K562 (cell line): ENCODE measurements around the gene CGB8. TPM values are rescaled to one million over a fixed set of nuclear protein-coding genes. Genes with fewer than 3 reads are reported as not detected.

ENCODE experiments used
- ATF3 ChIP-seq, 2 experiments: fragments of 450-650 bp in 1 of 2; sonication (generic) in 1 of 2; formaldehyde crosslinking in 1 of 2; IDR thresholded peaks in 1 of 2; conservative IDR thresholded peaks in 1 of 2; 2 replicates each; pipeline versions ENCODE4 v1.6.1 to v1.8.1; 2016 to 2023; ENCODE audit warnings: mild to moderate bottlenecking in 2 of 2, moderate library complexity in 2 of 2, inconsistent platforms in 1 of 2, missing genetic modification reagents in 1 of 2
- GABPB2 ChIP-seq: fragments of 250-450 bp; sonication (Bioruptor Pico); conservative IDR thresholded peaks from 2 replicates; pipeline ENCODE4 v1.5.1; 2021; ENCODE audit warnings: mild to moderate bottlenecking
- HBP1 ChIP-seq: fragments of 450-650 bp; formaldehyde crosslinking; IDR thresholded peaks from 2 replicates; pipeline ENCODE4 v1.4.0; 2022; ENCODE audit warnings: missing genetic modification characterization
- IRF9 ChIP-seq: fragments of 450-650 bp; IDR thresholded peaks from 2 replicates; pipeline ENCODE4 v1.6.1; 2016; ENCODE audit warnings: missing biosample characterization, missing genetic modification characterization
- KDM1A ChIP-seq, 2 experiments: fragments of 450-650 bp; IDR thresholded peaks; 2 replicates each; pipeline ENCODE4 v1.6.1; 2016; ENCODE audit warnings: mild to moderate bottlenecking in 2 of 2
- NFYB ChIP-seq: IDR thresholded peaks from 2 replicates; pipeline ENCODE4 v1.6.1; 2011; ENCODE audit warnings: mild to moderate bottlenecking, moderate library complexity; ENCODE audit not compliant: insufficient read length; ENCODE audit errors: extremely low read depth
- OTX1 ChIP-seq: fragments of 450-650 bp; formaldehyde crosslinking; IDR thresholded peaks from 2 replicates; pipeline ENCODE4 v1.4.0; 2022; ENCODE audit warnings: mild to moderate bottlenecking
- PKNOX1 ChIP-seq: fragments of 450-650 bp; IDR thresholded peaks from 2 replicates; pipeline ENCODE4 v1.6.1; 2016
- POLR2A ChIP-seq: fragments of 450-650 bp; conservative IDR thresholded peaks from 2 replicates; pipeline ENCODE4 v1.6.1; 2016
- POLR3G ChIP-seq: IDR thresholded peaks from 2 replicates; pipeline ENCODE4 v1.6.1; 2011; ENCODE audit not compliant: insufficient read length, insufficient replicate concordance; ENCODE audit errors: extremely low read depth
- PTBP1 ChIP-seq: fragments of 200-400 bp; formaldehyde crosslinking; IDR thresholded peaks from 2 replicates; pipeline ENCODE4 v1.6.1; 2017; ENCODE audit warnings: low read depth, low read length
- TAF9B ChIP-seq: fragments of 450-650 bp; IDR thresholded peaks from 2 replicates; pipeline ENCODE4 v1.6.1; 2018; ENCODE audit warnings: mild to moderate bottlenecking; ENCODE audit not compliant: partially characterized antibody
- TFE3 ChIP-seq: fragments of 450-650 bp; formaldehyde crosslinking; IDR thresholded peaks from 2 replicates; pipeline ENCODE4 v1.4.0; 2020; ENCODE audit warnings: mild to moderate bottlenecking, mixed read lengths
- YBX1 ChIP-seq: fragments of 450-650 bp; IDR thresholded peaks from 2 replicates; pipeline ENCODE4 v1.7.1; 2016; ENCODE audit warnings: mild to moderate bottlenecking
- ZBTB7A ChIP-seq: IDR thresholded peaks from 2 replicates; pipeline ENCODE4 v1.6.1; 2011; ENCODE audit warnings: low read depth, mild to moderate bottlenecking, low read length, moderate library complexity, borderline replicate concordance; ENCODE audit not compliant: control insufficient read depth
- ZEB2 ChIP-seq: fragments of 450-650 bp; IDR thresholded peaks from 2 replicates; pipeline ENCODE4 v1.6.1; 2016
- ZNF124 ChIP-seq: sonication (generic); formaldehyde crosslinking; IDR thresholded peaks from 2 replicates; pipeline ENCODE4 v1.8.1; 2022; ENCODE audit warnings: missing genetic modification reagents
- ZNF263 ChIP-seq: sonication (generic); formaldehyde crosslinking; IDR thresholded peaks from 2 replicates; pipeline ENCODE4 v1.8.0; 2022; ENCODE audit warnings: mild to moderate bottlenecking, missing genetic modification reagents, borderline replicate concordance
- ZNF445 ChIP-seq: fragments of 250-450 bp; sonication (Bioruptor Pico); IDR thresholded peaks from 2 replicates; pipeline ENCODE4 v1.4.0; 2020; ENCODE audit warnings: low read depth, mild to moderate bottlenecking, moderate library complexity
- polyA plus RNA-seq, 8 experiments: library from polyadenylated mRNA; depleted of rRNA in 4 of 8; stranded (reverse) in 5 of 8; unstranded in 3 of 8; fragments of >200 nt; fragmentation: Nextera tagmentation in 2 of 8; fragmentation: Illumina TruSeq in 1 of 8; extraction: Ambion mirVana in 2 of 8; extraction: Trizol in 1 of 8; gene quantifications; 2 replicates each; pipeline versions ENCODE4 v1.2.1 to v1.2.3, GENCODE V29; 2011 to 2014; ENCODE audit warnings: inconsistent platforms in 1 of 8, missing spikeins in 1 of 8
- total RNA-seq, 7 experiments: library from RNA; depleted of rRNA in 6 of 7; stranded (reverse); fragments of >200 nt in 6 of 7; fragmentation: Illumina TruSeq in 2 of 7; extraction: Trizol in 2 of 7; gene quantifications; 2 replicates each; pipeline versions ENCODE4 v1.2.1 to v1.2.3, GENCODE V29; 2011 to 2021; ENCODE audit warnings: low replicate concordance in 1 of 7

Gene CGB8
- total and polyA plus RNA-seq, 9 of the 15 experiments (the other 6 are each of a cell fraction or from before 2014, with no cell fraction given), result not detected

GRCh38 chr19:49017666-49018351 lies 31.1 kb downstream of the CGB8 start (continued):
- no peak for TF ChIP-seq OTX1 (CRISPR knock-in tag)
- TF ChIP-seq KDM1A (IDR thresholded peaks at IDR 0.05), result no peak
- TF ChIP-seq POLR2A, result peak; percentile 55; the same call in 1 of the 2 replicates
- TF ChIP-seq NFYB, result no peak
- no peak for TF ChIP-seq TFE3 (CRISPR knock-in tag)
- TF ChIP-seq YBX1, result no peak
- TF ChIP-seq ZBTB7A, result peak; percentile 71; the same call in 1 of the 2 replicates
- TF ChIP-seq PTBP1, result no peak
- no peak for TF ChIP-seq TAF9B
- no peak for TF ChIP-seq ZNF445 (CRISPR knock-in tag)
- no peak for TF ChIP-seq ZNF263 (CRISPR knock-in tag)
- TF ChIP-seq PKNOX1, result no peak
- no peak for TF ChIP-seq ZNF124 (CRISPR knock-in tag)
- no peak for TF ChIP-seq HBP1 (CRISPR knock-in tag)
- TF ChIP-seq IRF9, result no peak
- TF ChIP-seq GABPB2 (CRISPR knock-in tag), result no peak
- no peak for TF ChIP-seq ATF3 (IDR thresholded peaks at IDR 0.05)
- no peak for TF ChIP-seq ATF3 (CRISPR knock-in tag; conservative IDR thresholded peaks at IDR 0.05)
- TF ChIP-seq POLR3G, result no peak
- no peak for TF ChIP-seq ZEB2
